HFF-Myc (cell line): ENCODE measurements around the gene PXK.

Source experiments
- DNase-seq: peaks from one replicate; pipeline ENCODE4 v3.0.0-alpha.2; 2011; ENCODE audit warnings: low read depth; ENCODE audit errors: extremely low read depth
- H3K4me3 ChIP-seq: replicated peaks from 2 replicates; pipeline ENCODE4 v1.5.1; 2011; ENCODE audit warnings: low read depth, mild to moderate bottlenecking, control low read depth, low read length
- CTCF ChIP-seq: IDR thresholded peaks from 2 replicates; pipeline ENCODE4 v1.5.1; 2012; ENCODE audit warnings: mild to moderate bottlenecking, low read depth, low read length, control low read depth; ENCODE audit errors: missing control alignments

PXK gene

GRCh38 chr3:58346368-58346767 lies 13.7 kb downstream of the PXK start:
- TF ChIP-seq CTCF: no peak
- H3K4me3 ChIP-seq: no peak overlapping the region
- DNase-seq: no peak

- H3K4me3 ChIP-seq: no peak overlapping the region
- DNase-seq: no peak
- no peak for TF ChIP-seq CTCF
These were observed 15.3 kb downstream of the PXK start for GRCh38 chr3:58347984-58348383.

DNA sequence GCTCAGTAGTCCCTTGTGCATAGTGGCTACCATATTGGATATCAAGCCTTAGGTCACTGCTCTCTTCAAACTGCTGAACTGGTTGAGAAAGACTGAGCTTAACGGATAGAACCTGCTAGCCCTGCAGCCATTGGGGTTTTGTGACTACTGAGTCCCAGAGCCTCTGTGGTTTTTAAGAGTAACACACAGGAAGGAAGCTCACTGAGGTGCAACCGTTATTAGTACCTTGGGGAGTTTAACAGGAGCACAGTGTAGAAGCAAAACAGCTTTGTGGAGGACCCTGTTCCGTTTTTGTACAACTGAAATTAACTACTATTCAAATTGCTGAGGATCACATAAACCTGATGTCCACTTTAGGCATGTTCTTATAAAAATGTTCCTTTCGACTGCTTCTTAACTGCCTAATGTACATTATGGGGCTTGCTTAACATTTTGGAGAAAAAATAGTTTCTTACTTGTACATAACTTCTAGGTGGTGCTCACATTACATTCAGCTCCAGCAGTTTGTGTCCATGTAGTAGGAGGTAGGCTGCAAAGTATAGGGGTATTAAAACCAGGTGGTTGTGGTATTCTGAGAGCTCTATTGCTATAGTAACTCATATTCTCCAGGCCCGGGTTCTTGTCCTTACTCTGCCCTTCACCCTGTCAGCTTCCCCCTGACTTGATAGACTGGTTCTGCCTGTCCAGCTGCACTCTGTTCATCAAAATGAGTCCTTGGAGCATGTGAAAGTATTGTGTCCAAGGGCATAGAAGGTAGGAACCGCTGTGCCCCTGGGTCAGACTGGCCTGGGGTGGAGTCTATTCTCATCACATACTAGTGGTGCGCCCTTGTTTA lies 17.3 kb downstream of the PXK start:
- DNase-seq: no peak
- H3K4me3 ChIP-seq: no peak overlapping the region
- TF ChIP-seq CTCF: no peak

- TF ChIP-seq CTCF: no peak
- no peak overlapping the region for H3K4me3 ChIP-seq
- DNase-seq: no peak
These were observed 17.9 kb downstream of the PXK start for GRCh38 chr3:58350627-58351013.

- TF ChIP-seq CTCF: no peak
- no peak overlapping the region for H3K4me3 ChIP-seq
- no peak for DNase-seq
These were observed 19.2 kb downstream of the PXK start for GRCh38 chr3:58351920-58352319.

GRCh38 chr3:58352626-58353025 lies 19.9 kb downstream of the PXK start:
- TF ChIP-seq CTCF: no peak
- H3K4me3 ChIP-seq: no peak overlapping the region
- DNase-seq: no peak
